ENCODE results near the gene FRY. TPM values are rescaled to one million over a fixed set of nuclear protein-coding genes. Genes with fewer than 3 reads are reported as not detected.

Gene FRY
- total RNA-seq, 1 experiment from 2014 or later = 3.5 TPM

DNA sequence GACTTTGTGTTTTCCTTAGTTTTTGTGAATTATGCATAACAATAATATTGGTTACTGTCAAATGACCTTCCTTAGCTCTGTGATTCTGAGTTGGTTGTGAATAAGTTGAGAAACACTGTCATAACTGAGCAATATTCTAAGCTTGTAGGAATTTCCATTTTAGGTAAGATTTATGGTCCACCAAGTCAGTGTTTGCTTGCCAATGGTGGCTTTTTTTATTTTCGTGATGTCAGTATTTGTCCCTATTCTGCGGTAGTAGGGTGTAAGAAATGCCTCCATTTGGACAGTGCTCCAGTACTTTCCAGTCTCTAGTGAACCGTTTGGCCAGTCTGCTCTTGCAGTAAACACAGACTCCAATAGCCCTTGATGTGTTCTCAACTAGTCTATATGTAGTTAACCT, 94.7 kb downstream of the FRY start:
- DNase-seq (ENCODE audit: low read depth) = no peak

GRCh38 chr13:32126756-32127155, 95.2 kb downstream of the FRY start:
- DNase-seq (ENCODE audit: low read depth) = no peak

- no peak for DNase-seq (ENCODE audit: low read depth)
Measured at GRCh38 chr13:32127691-32128090, 96.1 kb downstream of the FRY start.

DNA sequence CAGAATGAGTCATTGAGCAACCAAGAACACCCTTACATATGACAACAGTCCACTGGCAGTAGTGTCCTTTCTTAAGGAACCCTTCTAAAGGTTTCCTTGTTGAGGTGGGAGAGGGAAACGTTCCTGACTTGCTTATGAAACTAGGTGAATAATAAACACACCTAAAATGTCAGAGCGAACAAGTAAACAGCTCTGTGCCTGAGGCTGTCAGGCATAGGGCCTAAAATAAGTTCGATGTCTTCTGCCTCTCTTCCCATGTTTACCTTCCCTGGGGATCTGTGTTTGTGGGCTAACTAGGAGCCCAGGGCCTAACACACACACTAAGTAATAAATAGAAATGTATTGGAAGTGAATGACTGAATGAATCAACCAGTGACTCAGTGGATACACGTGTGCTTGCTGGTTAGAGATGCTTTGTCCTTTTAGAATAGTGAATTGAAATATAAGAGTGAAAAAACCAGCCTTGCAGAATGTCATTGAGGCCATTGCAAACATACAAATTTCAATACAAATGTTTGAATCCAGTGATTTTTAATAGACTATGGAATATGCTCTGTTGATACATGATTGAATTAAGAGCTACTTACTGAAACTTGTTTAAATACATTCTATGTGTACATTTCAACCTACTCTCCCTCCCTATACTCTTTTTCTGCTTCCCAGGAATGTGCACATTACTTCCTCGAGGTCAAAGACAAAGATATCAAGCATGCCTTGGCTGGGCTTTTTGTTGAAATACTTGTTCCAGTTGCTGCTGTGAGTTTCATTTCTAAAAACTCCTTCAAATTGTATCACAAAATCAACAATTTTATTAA, 102.9 kb downstream of the FRY start:
- DNase-seq (ENCODE audit: low read depth) = peak; percentile 54

- no peak for DNase-seq (ENCODE audit: low read depth)
Measured at GRCh38 chr13:32135056-32135390, 103.4 kb downstream of the FRY start.

DNA sequence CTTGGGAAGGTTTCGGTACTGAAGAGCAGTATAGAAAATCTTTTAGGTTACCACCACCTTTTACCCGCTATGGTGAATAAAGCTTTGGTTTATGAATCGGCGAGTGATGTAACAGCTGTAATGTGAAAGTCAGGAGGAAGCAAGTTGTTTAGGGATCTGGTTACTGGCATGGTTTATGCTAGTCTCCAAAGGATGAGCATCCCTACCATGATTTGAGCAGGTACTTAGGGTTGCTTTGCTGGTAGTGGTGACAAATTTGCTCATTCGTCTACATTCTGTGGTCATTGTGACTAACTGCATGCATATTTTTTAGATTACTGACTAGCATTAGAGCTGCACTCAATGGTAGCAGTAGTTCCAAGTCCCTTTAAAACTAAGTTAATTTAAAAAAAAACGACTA, 104.1 kb downstream of the FRY start:
- peak; percentile 56 for DNase-seq (ENCODE audit: low read depth)

- DNase-seq (ENCODE audit: low read depth) = no peak
Measured at GRCh38 chr13:32136061-32136460, 104.5 kb downstream of the FRY start.

- DNase-seq (ENCODE audit: low read depth) = no peak
Measured at GRCh38 chr13:32136716-32137115, 105.1 kb downstream of the FRY start.

- DNase-seq (ENCODE audit: low read depth) = no peak
Measured at GRCh38 chr13:32139251-32139650, 107.7 kb downstream of the FRY start.

GRCh38 chr13:32140109-32140508, 108.5 kb downstream of the FRY start:
- DNase-seq (ENCODE audit: low read depth) = no peak

DNA sequence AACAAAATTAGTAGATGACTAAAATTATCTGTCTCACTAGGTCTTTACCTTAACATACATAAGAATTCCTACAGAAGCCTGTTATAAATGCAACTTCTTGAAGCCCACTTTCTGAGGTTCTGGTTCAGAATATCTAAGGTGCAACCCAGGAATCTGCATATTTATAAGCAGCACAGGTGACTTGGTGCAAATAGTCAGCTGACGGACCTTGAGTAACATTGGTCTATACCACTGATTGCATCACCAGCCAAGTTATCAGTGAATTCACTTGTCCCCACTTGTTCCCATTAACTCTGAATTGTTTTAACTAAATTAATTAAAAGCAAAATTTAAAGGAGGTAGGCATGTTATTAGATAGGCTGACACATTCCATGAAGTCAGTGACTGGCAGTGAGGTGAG, 109.9 kb downstream of the FRY start:
- no peak for DNase-seq (ENCODE audit: low read depth)

GRCh38 chr13:32142115-32142514, 110.5 kb downstream of the FRY start:
- DNase-seq (ENCODE audit: low read depth) = no peak

DNA sequence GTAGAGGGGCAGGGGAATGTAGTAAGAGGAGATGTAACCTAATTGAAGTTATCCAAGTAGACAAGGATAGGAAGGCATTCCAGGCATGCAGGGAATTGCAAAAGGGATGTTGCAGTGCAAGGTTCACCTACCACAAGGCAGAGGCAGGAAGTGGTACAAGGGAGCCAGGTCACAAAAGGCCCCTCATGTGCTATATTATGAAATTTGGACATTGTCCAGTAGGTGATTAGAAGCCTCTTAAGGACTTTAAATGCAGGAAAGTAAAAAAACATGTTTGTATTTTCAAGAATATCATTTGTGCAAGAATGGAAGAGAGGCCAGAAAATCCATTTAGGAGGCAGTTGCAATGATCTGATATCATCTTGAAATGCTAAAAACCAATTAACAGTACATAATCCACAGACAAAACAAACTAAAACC, 111.4 kb downstream of the FRY start:
- peak; percentile 70 for DNase-seq (ENCODE audit: low read depth)

DNA sequence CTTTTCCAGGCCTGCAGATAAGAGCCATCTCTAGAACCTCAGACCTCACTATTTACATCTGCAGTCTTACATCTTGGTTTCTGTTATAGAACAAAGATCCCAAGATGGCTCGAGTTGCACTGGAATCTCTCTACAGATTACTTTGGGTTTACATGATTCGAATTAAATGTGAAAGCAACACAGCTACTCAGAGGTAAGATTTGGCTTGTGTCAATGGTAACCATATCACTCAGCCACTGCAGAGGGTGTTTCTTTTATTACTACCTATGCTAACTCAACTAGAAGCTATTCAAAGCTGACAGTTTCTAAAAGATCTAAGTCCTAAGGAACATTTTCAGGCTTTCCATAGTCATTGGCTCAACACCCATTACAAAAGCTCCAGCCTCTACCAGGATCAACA, 115.6 kb downstream of the FRY start:
- DNase-seq (ENCODE audit: low read depth) = no peak

GRCh38 chr13:32147976-32148375, 116.4 kb downstream of the FRY start:
- DNase-seq (ENCODE audit: low read depth) = no peak

GRCh38 chr13:32150239-32150638, 118.7 kb downstream of the FRY start:
- no peak for DNase-seq (ENCODE audit: low read depth)

DNA sequence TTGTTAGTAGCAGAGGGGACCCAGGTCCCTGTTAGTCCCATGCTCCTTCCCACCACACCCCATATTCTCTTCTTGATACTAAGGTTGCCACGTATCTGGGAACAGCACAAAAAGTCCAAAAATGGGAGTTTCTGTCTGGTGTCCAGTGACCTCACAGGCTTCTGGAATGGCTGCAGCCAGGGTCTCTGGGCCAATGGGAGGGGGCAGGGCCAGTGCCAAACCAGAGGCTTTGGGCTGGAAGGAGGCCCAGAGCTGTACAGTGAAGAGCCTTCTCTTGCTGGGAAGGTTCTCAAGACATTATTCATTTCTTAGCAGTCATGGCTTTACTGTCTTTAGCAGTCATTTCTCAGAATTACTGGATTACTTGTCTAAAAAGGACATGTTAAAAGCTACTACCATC, 119.2 kb downstream of the FRY start:
- no peak for DNase-seq (ENCODE audit: low read depth)

DNA sequence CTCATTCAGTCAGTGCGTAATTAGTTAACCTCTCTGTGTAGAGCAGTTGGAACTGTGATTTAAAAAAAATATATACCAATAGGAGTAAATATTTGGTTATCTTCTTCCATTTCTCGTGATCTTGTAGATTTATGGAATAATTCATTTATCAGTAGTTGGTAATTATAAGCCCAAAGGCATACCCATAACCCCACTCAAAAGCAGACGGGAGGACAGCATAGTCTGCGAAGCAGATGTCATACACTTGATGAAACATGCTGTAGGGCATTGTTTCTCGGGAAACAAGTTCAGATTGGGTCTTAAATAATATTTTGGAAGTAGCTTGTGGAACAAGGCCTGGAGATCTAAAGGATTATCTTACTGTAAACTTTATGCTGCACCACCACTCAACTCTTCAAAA, 119.7 kb downstream of the FRY start:
- no peak for DNase-seq (ENCODE audit: low read depth)

GRCh38 chr13:32153056-32153455, 121.5 kb downstream of the FRY start:
- peak; percentile 70 for DNase-seq (ENCODE audit: low read depth)

DNA sequence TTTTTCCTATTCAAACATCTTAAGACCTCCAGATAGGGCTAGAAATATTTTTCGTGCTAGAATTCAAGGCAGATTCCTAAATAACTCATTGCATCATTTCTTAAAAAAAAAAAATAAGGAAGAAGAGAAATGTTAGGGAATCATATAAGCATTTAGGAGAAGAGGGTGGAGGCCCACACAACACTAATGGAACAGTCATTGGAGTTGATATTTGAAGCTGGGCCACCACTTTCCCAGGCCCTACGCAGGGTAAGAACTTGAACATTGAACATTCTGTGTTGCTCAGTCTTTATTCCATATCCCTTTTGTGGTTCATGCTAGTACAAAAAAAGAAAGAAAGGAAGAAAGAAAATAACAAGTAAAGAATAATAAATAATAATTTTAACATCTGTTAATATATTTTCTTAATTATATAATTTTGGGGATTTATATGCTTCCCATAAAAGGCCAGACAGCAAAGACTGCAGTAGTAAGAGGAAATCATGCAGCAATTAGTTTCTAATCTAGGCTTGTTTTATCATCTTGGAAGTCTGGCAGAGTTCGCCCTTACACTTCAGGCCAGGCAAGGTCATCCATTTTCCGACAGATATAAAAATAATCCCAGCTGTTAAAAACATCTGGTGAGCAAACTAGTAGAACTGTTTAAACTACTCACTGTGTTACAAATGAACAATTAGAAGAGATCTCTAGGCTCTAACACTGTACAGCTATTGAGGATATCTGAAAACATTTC, 127.7 kb downstream of the FRY start:
- DNase-seq (ENCODE audit: low read depth) = no peak

DNA sequence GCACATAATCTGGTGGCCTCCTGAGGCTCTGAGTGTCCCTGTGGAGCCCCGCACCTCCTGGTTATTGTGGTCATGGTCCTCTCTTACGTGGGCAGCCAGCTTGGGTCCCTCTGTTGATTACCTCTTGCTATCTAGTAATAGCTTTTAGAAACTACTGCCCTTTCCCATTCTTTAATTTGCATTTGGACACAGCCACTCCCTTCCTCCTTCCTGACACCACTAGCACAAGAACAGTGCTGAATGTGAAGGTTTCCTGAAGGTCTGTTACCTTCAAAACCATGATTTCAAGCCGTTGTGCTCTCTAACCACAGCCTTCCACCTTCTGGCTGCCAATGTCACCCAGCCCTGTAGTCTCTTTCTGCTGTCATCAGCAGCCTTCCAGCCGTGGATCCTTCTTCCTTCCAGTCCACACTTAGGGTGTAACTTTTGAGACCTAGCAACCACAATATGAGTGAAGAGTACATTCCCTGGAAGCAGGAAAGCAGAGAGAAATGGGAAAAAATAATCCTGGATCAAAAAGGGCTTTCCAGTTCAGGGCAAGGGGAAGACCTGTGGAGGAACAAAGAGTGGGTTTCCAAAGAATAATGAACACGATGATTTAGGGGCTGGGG, 130.9 kb downstream of the FRY start:
- no peak for DNase-seq (ENCODE audit: low read depth)

- peak; percentile 77 for DNase-seq (ENCODE audit: low read depth)
Measured at GRCh38 chr13:32164622-32165268, 133.2 kb downstream of the FRY start.
